GM18907 (cell line): ENCODE measurements around the gene EEF1AKMT3.

ENCODE experiments used
- ATAC-seq: cut with Tn5 transposase; IDR thresholded peaks from one replicate; pipeline ENCODE4 v1.9.1; 2021; ENCODE audit warnings: mild to moderate bottlenecking, moderate library complexity; ENCODE audit not compliant: unreplicated experiment

EEF1AKMT3 gene

GRCh38 chr12:57782243-57782607, 9.8 kb downstream of the EEF1AKMT3 start:
- ATAC-seq: peak; percentile 8

DNA sequence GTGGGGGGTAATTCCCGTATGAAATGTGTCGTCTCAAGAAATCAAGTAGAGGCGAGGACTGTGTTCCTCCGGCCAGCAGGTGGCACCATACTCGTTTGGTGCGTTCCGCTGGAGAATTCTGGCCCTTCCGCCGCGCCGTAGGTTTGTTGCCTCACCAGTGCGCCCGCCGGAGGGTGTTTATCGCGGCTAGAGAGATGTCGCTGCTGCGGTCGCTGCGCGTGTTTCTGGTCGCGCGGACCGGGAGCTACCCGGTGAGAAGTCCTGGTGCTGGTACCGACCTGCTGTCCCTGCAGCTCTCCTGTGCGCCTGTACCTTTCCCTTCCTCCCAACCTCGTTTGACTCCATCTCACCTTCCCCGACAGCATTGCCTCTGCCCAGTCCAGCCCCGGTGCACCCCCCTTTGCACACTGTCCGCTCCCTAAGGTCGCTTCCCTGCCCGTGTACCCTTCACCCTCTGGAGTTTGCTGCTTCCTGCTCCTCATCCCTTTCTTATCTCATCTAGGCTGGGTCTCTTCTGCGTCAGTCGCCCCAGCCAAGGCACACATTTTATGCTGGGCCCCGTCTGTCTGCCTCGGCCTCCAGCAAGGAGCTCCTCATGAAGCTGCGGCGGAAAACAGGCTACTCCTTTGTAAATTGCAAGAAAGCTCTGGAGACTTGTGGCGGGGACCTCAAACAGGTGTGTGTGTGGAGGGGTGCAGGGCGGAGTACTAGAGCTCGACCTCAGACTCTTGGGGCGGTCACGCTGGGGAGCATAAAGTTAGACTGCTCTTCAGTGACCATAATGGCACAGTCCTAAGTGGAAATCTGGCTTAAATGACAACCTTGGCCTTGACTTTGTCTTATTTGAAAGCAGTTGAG, 10.4 kb downstream of the EEF1AKMT3 start, which contains the start of gene TSFM:
TSFM (plus strand) TSS at position 180 of the 858 bp plus-strand sequence; CDS start at position 195, 15 bp downstream.
- ATAC-seq: peak; percentile 91

DNA sequence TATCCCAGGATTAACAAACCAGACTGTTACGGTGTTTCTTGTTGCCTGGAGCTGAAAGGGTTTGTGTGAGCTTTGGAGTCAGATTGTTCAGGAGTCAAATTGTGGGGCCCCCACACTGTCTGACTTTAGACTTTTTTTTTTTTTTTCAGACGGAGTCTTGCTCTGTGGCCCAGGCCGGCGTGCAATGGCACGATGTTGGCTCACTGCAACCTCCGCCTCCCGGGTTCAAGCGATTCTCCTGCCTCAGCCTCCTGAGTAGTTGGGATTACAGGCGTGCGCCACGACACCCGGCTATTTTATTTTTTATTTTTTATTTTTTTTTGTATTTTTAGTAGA, 11.0 kb downstream of the EEF1AKMT3 start:
- ATAC-seq: no peak

GRCh38 chr12:57783861-57784260, 11.4 kb downstream of the EEF1AKMT3 start:
- no peak for ATAC-seq

DNA sequence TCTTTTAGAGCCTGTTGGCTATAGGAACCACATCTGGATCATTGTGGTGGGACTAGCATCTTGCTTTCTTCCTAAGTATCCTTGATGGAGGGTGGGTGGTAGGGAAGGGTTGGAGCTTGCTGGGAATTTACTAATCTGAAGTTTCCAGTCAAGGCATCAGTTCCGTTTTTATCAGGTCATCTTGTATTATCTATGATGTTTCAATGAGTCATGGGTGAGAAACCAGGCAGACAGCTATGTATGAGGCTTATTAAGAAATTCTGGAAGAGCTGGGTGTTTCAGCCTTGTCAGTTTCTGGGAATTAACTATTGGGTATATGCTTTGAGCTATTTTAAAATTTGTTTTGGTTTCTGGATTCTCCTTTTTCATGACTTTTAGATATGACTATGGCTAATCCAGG, 21.5 kb downstream of the EEF1AKMT3 start:
- ATAC-seq: no peak

DNA sequence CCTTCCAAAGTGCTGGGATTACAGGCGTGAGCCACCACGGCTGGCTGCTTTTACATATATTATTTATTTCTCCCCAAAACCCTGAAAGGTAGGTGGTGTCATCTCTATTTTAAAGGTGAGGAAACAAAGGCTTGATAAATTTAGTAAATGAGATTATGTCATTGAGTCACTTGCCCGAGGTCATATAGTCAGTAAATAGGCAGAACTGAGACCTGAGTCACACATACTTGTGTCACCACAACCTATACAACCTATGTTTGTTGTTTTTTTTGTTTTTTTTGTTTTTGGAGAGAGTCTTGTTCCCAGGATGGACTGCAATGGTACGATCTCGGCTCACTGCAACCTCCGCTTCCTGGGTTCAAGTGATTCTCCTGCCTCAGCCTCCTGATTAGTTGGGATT, 22.9 kb downstream of the EEF1AKMT3 start:
- no peak for ATAC-seq

DNA sequence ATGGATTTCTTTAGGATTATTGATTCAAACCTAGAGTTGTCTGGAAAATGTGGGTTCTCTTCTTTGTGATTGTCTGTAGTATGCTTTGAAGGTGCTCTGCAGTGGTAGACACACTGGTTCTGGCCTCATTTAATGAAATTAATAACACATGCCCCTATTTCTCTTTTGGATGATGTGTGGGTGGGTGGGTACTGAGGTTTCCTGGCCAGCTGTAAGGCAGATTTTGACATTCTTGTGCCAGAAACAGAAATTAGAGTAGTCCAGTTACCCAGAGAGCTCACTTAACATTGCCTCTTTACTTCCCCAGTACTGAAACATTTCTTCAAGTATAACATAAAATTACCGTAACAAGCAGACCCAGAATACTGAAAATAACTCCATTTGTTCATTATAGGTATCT, 24.6 kb downstream of the EEF1AKMT3 start:
- no peak for ATAC-seq

- no peak for ATAC-seq
Measured at GRCh38 chr12:57797933-57798332, 25.5 kb downstream of the EEF1AKMT3 start.

- ATAC-seq: no peak
Measured at GRCh38 chr12:57800965-57801364, 28.6 kb downstream of the EEF1AKMT3 start.

DNA sequence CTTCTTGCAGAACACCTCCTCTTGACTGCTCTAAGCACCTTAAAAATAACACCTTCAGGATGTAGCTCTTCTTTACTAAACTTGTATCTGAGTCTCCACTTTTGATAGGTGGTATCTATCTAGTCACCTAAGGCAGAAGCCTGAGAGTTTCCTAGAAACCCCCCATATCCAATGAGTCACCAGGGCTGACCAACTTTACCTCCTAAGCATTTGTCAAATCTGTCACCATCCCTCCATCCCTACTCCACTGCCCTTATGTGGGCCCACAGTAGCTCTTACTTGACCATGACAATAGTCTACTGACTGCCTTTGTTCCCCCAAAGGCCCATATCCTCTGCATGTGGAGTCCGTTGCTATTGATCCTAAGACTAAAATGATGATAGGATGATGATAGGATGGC, 30.2 kb downstream of the EEF1AKMT3 start:
- no peak for ATAC-seq

DNA sequence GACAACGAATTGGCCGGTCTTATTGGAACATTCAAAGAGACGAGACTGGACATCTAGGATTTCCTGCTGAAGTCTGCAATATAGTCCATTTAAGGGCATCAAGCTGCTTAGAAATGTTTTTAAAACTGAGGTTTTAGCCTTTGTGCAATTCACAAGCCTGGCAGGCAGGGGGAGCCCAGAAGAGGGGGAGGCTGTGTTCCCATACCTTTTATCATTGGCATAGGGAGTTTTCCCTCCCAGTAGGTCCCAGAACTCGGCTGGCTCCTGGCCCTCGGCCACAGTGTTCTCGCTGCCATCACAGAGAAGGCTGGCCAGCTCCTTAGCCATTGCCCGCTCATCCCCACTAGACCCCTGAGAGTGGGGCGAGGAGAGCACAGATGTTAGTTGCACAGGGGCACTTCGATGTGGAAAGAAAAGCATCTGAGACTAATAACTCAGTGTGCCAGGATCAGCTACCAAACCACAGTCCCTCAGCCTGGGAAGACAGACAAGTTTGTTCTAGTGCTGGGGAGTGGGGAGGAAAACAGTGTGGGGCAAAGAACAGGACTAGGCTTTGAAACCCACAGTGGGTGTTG, 31.0 kb downstream of the EEF1AKMT3 start:
- no peak for ATAC-seq

DNA sequence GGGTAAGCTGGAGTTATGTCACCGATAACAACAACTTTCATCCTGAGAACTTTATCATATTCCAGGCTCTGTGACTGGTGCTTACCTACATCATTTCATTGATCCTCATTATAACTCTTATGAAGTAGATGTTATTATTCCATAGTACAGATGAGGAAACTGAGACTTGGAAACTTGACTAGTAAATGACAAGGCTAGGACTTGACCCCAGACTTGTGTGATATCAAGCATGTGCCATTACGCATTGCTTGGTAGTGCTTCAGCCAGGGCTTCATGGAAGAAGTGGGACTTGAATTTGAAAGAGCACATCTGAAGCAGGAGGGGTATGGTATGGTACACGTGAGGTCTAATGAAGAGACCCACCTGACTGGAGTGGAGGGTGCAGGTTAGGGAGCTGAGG, 34.3 kb downstream of the EEF1AKMT3 start:
- no peak for ATAC-seq

DNA sequence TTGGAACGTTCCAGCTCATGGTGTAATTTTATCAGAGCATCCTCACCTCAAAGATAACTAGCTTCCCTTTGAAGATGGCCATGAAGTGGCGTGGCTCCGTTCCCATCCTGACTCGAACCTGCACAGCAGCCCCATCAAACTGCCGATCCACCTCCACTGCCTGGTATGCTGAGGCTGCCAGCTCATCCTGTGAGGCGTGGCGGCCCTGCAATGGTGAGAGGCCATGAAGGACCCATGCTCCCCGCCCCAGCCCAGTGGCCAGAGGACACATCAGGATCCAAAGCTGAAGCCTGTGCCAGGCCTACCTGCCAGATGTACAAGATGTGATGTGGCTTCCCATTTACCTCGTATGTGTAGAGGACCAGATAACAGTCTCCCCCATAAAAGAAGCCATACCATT, 34.9 kb downstream of the EEF1AKMT3 start:
- ATAC-seq: no peak

DNA sequence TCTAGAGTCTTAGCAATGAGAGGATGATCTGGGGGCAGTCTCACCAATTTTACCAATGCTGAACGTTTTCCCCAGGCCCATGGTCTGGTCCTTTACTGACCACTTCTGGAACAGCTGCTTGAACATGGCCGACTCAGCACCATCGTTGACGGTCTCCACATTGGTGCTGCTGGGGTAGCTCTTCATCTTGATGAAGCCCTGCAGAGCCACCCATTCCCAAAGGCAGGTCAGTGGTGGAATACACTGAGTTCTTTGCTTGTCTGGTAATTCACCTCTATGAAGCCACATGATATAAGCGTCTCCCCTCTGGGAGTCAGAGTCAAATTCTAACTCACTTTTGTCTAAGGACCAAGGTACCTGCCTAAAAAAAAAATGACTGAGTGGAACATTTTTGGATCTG, 35.9 kb downstream of the EEF1AKMT3 start:
- ATAC-seq: no peak

GRCh38 chr12:57809425-57809824, 37.0 kb downstream of the EEF1AKMT3 start:
- ATAC-seq: no peak

GRCh38 chr12:57810450-57810849, 38.0 kb downstream of the EEF1AKMT3 start:
- ATAC-seq: no peak

GRCh38 chr12:57811028-57811755, 38.8 kb downstream of the EEF1AKMT3 start:
- ATAC-seq: no peak

DNA sequence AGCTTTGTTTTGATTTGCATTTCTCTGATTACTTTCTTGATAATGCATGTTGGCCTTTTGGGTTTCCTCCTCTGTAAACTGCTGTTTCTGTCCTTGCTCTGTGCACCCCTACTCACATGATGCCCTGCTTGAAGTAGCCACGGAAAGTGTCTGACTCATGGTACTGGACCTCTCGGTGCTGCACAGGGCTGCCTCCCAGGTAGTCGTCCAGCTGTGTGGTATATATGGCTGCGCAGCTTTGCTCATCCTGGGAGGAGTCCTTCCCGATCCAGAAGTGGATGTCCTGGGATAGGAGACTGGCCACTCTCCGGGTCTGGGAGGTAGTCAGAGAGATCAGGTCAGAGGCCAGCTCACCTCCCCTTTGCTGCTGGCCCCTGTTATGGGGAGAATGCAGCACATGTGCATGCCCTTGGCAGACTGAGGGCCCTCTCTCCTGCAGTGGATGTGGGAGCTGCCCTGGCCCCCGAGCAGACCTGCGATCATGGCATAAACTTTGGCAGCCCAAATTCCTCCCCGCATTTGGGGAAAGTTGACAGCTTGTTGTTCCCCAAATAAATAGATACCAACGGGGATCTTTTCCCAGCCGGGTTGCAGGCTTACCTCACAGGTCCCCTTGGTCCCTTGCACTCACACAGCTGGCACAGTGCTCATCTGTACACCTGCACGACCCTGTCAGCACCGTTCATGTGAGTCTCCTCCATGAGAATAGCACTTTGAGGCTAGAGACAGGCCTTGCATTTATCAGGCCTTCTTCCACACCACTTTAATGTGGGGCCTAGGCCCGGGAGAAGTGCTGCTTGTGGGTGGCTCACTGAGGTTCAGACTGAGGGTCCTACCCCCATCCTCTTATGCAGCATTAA, 40.9 kb downstream of the EEF1AKMT3 start:
- no peak for ATAC-seq

GRCh38 chr12:57813971-57814772, 41.8 kb downstream of the EEF1AKMT3 start:
- ATAC-seq: no peak
